HCT116 (cell line): Measurements from ENCODE around the gene IL11. TPM values are rescaled to one million over a fixed set of nuclear protein-coding genes. Genes with fewer than 3 reads are reported as not detected.

Experiments used
- ATAC-seq: fragments of 200-7000 bp; cut with Tn5 transposase; 2 replicates; pipeline ENCODE4 v1.9.1; 2020; ENCODE audit warnings: mild to moderate bottlenecking, moderate library complexity
- BruUV-seq: library from RNA; stranded (reverse); fragments of 400-500 nt; replicated peaks from 2 replicates; lab custom pipeline; 2021; lab: Mats Ljungman, UMichigan
- CTCF ChIA-PET: fragments of 300-600 bp; sonication (Branson Sonifier 250); formaldehyde crosslinking; loops from one replicate; lab custom pipeline; 2021; ENCODE audit warnings: antibody characterized with exemption; lab: Charles Lee
- POLR2A ChIA-PET: fragments of 300-600, 350-600 bp; sonication (Branson Sonifier 250); formaldehyde crosslinking; loops from one replicate; lab custom pipeline; 2021; ENCODE audit warnings: antibody characterized with exemption; lab: Charles Lee
- RAD21 ChIA-PET, 2 experiments: fragments of 300-600 bp; sonication (Branson Sonifier 250); formaldehyde crosslinking; loops; one replicate each; lab custom pipeline; 2023; ENCODE audit warnings: low total read pairs in 2 of 2; ENCODE audit not compliant: uncharacterized antibody in 2 of 2, unreplicated experiment in 2 of 2, low non-redundant PET in 1 of 2; lab: Charles Lee
- DNase-seq: peaks from one replicate; pipeline ENCODE4 v3.0.0-alpha.2; 2010; ENCODE audit warnings: low read depth, low spot score
- H2AFZ ChIP-seq: fragments of 200-600 bp; shearing (Covaris generic), sonication (generic); 2 replicates; pipeline ENCODE4 v1.6.1; 2017; ENCODE audit warnings: low read depth, mixed run types, mixed read lengths, antibody characterized with exemption, low read length; ENCODE audit not compliant: poor library complexity, severe bottlenecking
- H3K27ac ChIP-seq: 2 replicates; pipeline ENCODE4 v1.5.1; 2012; ENCODE audit warnings: low read depth, low read length
- H3K27me3 ChIP-seq: fragments of 200-600 bp; sonication (generic); 2 replicates; pipeline ENCODE4 v1.6.1; 2016; ENCODE audit warnings: mixed run types, low read length, mixed read lengths; ENCODE audit not compliant: insufficient read depth
- H3K36me3 ChIP-seq, 2 experiments: fragments of 200-500 bp in 1 of 2; fragments of 200-600 bp in 1 of 2; sonication (Bioruptor generic) in 1 of 2; sonication (generic) in 1 of 2; 2 replicates each; pipeline versions ENCODE4 v1.5.1 to v1.6.1; 2014 to 2016; ENCODE audit warnings: low read length in 2 of 2, inconsistent platforms in 1 of 2, mixed read lengths in 1 of 2, mixed run types in 1 of 2; ENCODE audit not compliant: insufficient read depth in 2 of 2, control insufficient read depth in 1 of 2
- H3K4me1 ChIP-seq, 2 experiments: fragments of 200-600 bp in 1 of 2; sonication (generic) in 1 of 2; 2 replicates each; pipeline versions ENCODE4 v1.5.1 to v1.6.1; 2012 to 2017; ENCODE audit warnings: low read length in 2 of 2, inconsistent platforms in 1 of 2, mild to moderate bottlenecking in 1 of 2, mixed read lengths in 1 of 2, mixed run types in 1 of 2, moderate library complexity in 1 of 2; ENCODE audit not compliant: insufficient read depth in 2 of 2, control insufficient read depth in 1 of 2
- H3K4me2 ChIP-seq: fragments of 200-600 bp; sonication (generic); 2 replicates; pipeline ENCODE4 v1.6.1; 2017; ENCODE audit warnings: mixed run types, low read length, mixed read lengths
- H3K4me3 ChIP-seq, 2 experiments: fragments of 200-600 bp in 1 of 2; sonication (generic) in 1 of 2; replicated peaks in 1 of 2; 2 replicates each; pipeline ENCODE4 v1.5.1; 2011 to 2016; ENCODE audit warnings: low read length in 2 of 2, control low read depth in 1 of 2, low read depth in 1 of 2, mild to moderate bottlenecking in 1 of 2, mixed read lengths in 1 of 2, mixed run types in 1 of 2
- H3K79me2 ChIP-seq: fragments of 200-600 bp; sonication (generic); 2 replicates; pipeline ENCODE4 v1.6.1; 2017; ENCODE audit warnings: mild to moderate bottlenecking, mixed run types, low read length, moderate library complexity, mixed read lengths; ENCODE audit not compliant: insufficient read depth
- H3K9ac ChIP-seq: fragments of 200-600 bp; sonication (generic); 2 replicates; pipeline ENCODE4 v1.6.1; 2016; ENCODE audit warnings: low read length, mixed read lengths
- H3K9me2 ChIP-seq: fragments of 200-600 bp; sonication (generic), shearing (Covaris generic); 2 replicates; pipeline ENCODE4 v1.6.1; 2017; ENCODE audit warnings: mixed run types, mild to moderate bottlenecking, moderate library complexity; ENCODE audit not compliant: insufficient read depth
- H3K9me3 ChIP-seq, 2 experiments: fragments of 200-500 bp in 1 of 2; fragments of 200-600 bp in 1 of 2; sonication (Bioruptor generic) in 1 of 2; sonication (generic) in 1 of 2; 2 replicates each; pipeline ENCODE4 v1.6.1; 2014 to 2017; ENCODE audit warnings: low read length in 2 of 2, mixed read lengths in 2 of 2, inconsistent platforms in 1 of 2, low read depth in 1 of 2, mild to moderate bottlenecking in 1 of 2, mixed run types in 1 of 2, moderate library complexity in 1 of 2; ENCODE audit not compliant: control insufficient read depth in 1 of 2, insufficient read depth in 1 of 2
- H4K20me1 ChIP-seq: fragments of 200-600 bp; sonication (generic), shearing (Covaris generic); 2 replicates; pipeline ENCODE4 v1.6.1; 2017; ENCODE audit warnings: mixed run types, mild to moderate bottlenecking, moderate library complexity; ENCODE audit not compliant: insufficient read depth
- CBX3 ChIP-seq: IDR thresholded peaks from 2 replicates; pipeline ENCODE4 v1.6.1; 2012; ENCODE audit warnings: low read depth
- CEBPB ChIP-seq: IDR thresholded peaks from 2 replicates; pipeline ENCODE4 v1.6.1; 2012; ENCODE audit warnings: low read depth
- EGR1 ChIP-seq: IDR thresholded peaks from 2 replicates; pipeline ENCODE4 v1.6.1; 2012; ENCODE audit warnings: low read depth
- ELF1 ChIP-seq: IDR thresholded peaks from 2 replicates; pipeline ENCODE4 v1.6.1; 2012; ENCODE audit warnings: low read depth, borderline replicate concordance
- EZH2 ChIP-seq: fragments of 200-600 bp; sonication (generic); IDR thresholded peaks from 2 replicates; pipeline ENCODE4 v1.6.1; 2017; ENCODE audit warnings: antibody characterized with exemption, mixed run types
- EZH2phosphoT487 ChIP-seq: fragments of 200-600 bp; IDR thresholded peaks from 2 replicates; pipeline ENCODE4 v1.6.1; 2018; ENCODE audit warnings: antibody characterized with exemption, borderline replicate concordance
- FOSL1 ChIP-seq: IDR thresholded peaks from 2 replicates; pipeline ENCODE4 v1.6.1; 2012; ENCODE audit warnings: low read depth
- JUND ChIP-seq: IDR thresholded peaks from 2 replicates; pipeline ENCODE4 v1.6.1; 2012
- POLR2A ChIP-seq: IDR thresholded peaks from 2 replicates; pipeline ENCODE4 v1.7.0; 2011; ENCODE audit warnings: borderline replicate concordance; ENCODE audit not compliant: insufficient read depth, insufficient read length; ENCODE audit errors: extremely low read depth
- POLR2AphosphoS5 ChIP-seq: IDR thresholded peaks from 2 replicates; pipeline ENCODE4 v1.6.1; 2011; ENCODE audit warnings: mild to moderate bottlenecking, low read depth, low read length, moderate library complexity
- RAD21 ChIP-seq: IDR thresholded peaks from 2 replicates; pipeline ENCODE4 v1.6.1; 2012; ENCODE audit warnings: low read depth, mild to moderate bottlenecking
- SIN3A ChIP-seq: IDR thresholded peaks from 2 replicates; pipeline ENCODE4 v1.6.1; 2012; ENCODE audit warnings: low read depth
- TCF7L2 ChIP-seq: IDR thresholded peaks from 2 replicates; pipeline ENCODE4 v1.7.0; 2011; ENCODE audit warnings: borderline replicate concordance, inconsistent platforms; ENCODE audit not compliant: insufficient read depth, insufficient read length; ENCODE audit errors: extremely low read depth
- YY1 ChIP-seq: IDR thresholded peaks from 2 replicates; pipeline ENCODE4 v1.6.1; 2011; ENCODE audit warnings: low read length, low read depth, moderate library complexity, mild to moderate bottlenecking; ENCODE audit not compliant: insufficient replicate concordance; ENCODE audit errors: extremely low read depth
- ZFX ChIP-seq: fragments of 450-650 bp; IDR thresholded peaks from 2 replicates; pipeline ENCODE4 v1.6.1; 2017
- ZNF274 ChIP-seq: fragments of 200-500 bp; sonication (Bioruptor generic); IDR thresholded peaks from 2 replicates; pipeline ENCODE4 v1.6.1; 2014; ENCODE audit warnings: mild to moderate bottlenecking, low read depth, low read length, inconsistent platforms
- intact Hi-C: fragments of 100-400 bp; cut with micrococcal nuclease; formaldehyde crosslinking; loops from 2 replicates; pipeline ENCODE4 v1.10.0; 2022
- total RNA-seq: library from RNA; stranded (reverse); gene quantifications from one replicate; pipeline ENCODE4 v1.2.1, GENCODE V29; 2021; ENCODE audit not compliant: unreplicated experiment
- TF ChIP-seq, protein P1 (sequence below), 3 experiments: fragments of 200-600 bp in 1 of 3; sonication (generic) in 1 of 3; IDR thresholded peaks in 2 of 3; conservative IDR thresholded peaks in 1 of 3; 2 replicates each; pipeline ENCODE4 v1.5.1; 2012 to 2017; ENCODE audit warnings: low read depth in 2 of 3, low read length in 2 of 3, antibody characterized with exemption in 1 of 3, borderline replicate concordance in 1 of 3, control low read depth in 1 of 3, mild to moderate bottlenecking in 1 of 3, mixed read lengths in 1 of 3, mixed run types in 1 of 3, moderate library complexity in 1 of 3; ENCODE audit not compliant: insufficient read depth in 1 of 3
- TF ChIP-seq, protein P2 (sequence below): IDR thresholded peaks from 2 replicates; pipeline ENCODE4 v1.6.1; 2012

Gene IL11
- total RNA-seq, 1 experiment from 2014 or later, result 2.8 TPM

DNA sequence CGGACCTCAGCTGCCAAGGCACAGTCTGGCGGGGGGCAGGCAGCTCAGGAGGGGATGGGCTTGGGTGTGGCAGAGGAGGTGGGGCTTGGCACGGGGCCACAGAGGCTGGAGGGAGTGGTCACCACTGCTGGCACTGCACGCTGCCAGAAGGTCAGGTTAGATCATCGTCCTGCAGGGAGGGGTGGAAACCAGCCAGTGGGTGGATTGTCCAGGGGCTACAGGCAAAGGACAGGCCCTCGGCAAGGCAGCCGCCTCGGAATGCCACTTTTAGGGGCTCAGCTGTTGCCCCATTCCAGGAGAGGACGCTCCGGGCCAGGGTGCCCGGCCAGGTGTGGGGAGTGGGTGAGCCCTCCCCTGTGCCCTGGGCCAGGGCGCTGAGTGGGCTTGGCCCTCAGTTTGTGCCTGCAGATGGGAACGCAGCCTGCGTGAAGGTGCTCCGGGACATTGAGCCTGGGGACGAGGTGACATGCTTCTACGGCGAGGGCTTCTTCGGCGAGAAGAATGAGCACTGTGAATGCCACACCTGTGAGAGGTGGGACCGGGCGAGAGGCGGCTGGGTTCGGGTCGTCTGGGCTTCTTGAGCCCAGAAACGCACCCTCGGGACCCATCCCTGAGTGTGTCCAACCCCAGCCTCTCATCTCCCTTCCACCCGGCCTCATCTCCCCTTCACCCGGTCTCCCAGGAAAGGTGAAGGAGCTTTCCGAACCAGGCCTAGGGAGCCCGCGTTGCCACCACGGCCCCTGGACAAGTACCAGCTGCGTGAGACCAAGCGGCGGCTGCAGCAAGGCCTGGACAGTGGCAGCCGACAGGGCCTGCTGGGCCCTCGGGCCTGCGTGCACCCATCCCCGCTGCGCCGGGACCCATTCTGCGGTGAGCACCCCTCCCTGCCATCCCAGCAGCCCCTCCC lies 24.2 kb downstream of the IL11 start:
- DNase-seq (no peak), ATAC-seq (no peak)
- BruUV-seq, result no TSS peak

More for the DNA sequence above, 24.2 kb downstream of the IL11 start:
- no peaks in the 10 kb centered on the region for H3K9me3 ChIP-seq
- H3K27me3 ChIP-seq, result no peaks in the 10 kb centered on the region
- H3K27ac ChIP-seq, result peak overlapping the region; percentile 31; the same call in 1 of the 2 replicates
- ChIA-PET CTCF (interaction anchor here (1.2 kb wide), 1 partner anchor 45 kb away, joined by 3 read pairs; no protein-coding TSS in a partner anchor), POLR2A (no interaction called here), RAD21 (no interaction called here)
- no peak overlapping the region for H2AFZ ChIP-seq
- no peak overlapping the region for H3K4me3 ChIP-seq
- H3K79me2 ChIP-seq, result no peaks in the 10 kb centered on the region
- intact Hi-C loops, result no loop called here
- peaks cover 4 to 5% of the 10 kb centered on the region in 2 experiments; a peak in 3 of 4 replicates for H3K36me3 ChIP-seq
- H4K20me1 ChIP-seq, result no peaks in the 10 kb centered on the region
- no peaks in the 10 kb centered on the region for H3K9me2 ChIP-seq
- peaks cover 10 to 30% of the 10 kb centered on the region in 2 experiments; a peak in 3 of 4 replicates for H3K4me1 ChIP-seq
- peak overlapping the region; percentile 17; the same call in 1 of the 2 replicates for H3K4me2 ChIP-seq
- H3K9ac ChIP-seq, result no peak overlapping the region
- TF ChIP-seq ZNF274 (no peak), EZH2phosphoT487 (no peak), CBX3 (no peak), FOSL1 (no peak), SIN3A (no peak), EGR1 (no peak), JUND (no peak), EZH2 (no peak), POLR2A (no peak), POLR2AphosphoS5 (no peak), ELF1 (no peak), TCF7L2 (no peak), CEBPB (no peak), RAD21 (no peak), ZFX (no peak), YY1 (no peak)
- TF ChIP-seq, protein P1, sequence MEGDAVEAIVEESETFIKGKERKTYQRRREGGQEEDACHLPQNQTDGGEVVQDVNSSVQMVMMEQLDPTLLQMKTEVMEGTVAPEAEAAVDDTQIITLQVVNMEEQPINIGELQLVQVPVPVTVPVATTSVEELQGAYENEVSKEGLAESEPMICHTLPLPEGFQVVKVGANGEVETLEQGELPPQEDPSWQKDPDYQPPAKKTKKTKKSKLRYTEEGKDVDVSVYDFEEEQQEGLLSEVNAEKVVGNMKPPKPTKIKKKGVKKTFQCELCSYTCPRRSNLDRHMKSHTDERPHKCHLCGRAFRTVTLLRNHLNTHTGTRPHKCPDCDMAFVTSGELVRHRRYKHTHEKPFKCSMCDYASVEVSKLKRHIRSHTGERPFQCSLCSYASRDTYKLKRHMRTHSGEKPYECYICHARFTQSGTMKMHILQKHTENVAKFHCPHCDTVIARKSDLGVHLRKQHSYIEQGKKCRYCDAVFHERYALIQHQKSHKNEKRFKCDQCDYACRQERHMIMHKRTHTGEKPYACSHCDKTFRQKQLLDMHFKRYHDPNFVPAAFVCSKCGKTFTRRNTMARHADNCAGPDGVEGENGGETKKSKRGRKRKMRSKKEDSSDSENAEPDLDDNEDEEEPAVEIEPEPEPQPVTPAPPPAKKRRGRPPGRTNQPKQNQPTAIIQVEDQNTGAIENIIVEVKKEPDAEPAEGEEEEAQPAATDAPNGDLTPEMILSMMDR (IDR thresholded peaks at IDR 0.05 in 2 of 3, conservative IDR thresholded peaks at IDR 0.05 in 1 of 3; ENCODE audit: borderline replicate concordance in 1 of 3, insufficient read depth in 1 of 3, low read depth in 2 of 3, low read length in 2 of 3), result no peak
- TF ChIP-seq, protein P2, sequence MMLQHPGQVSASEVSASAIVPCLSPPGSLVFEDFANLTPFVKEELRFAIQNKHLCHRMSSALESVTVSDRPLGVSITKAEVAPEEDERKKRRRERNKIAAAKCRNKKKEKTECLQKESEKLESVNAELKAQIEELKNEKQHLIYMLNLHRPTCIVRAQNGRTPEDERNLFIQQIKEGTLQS, result no peak
- TF ChIP-seq, all 23 proteins: peak for 0
